HCT116 (cell line): ENCODE data around the gene DRD4. TPM values are rescaled to one million over a fixed set of nuclear protein-coding genes. Genes with fewer than 3 reads are reported as not detected.

Experiments used
- ATAC-seq: fragments of 200-7000 bp; cut with Tn5 transposase; 2 replicates; pipeline ENCODE4 v1.9.1; 2020; ENCODE audit warnings: mild to moderate bottlenecking, moderate library complexity
- BruUV-seq: library from RNA; stranded (reverse); fragments of 400-500 nt; replicated peaks from 2 replicates; lab custom pipeline; 2021; lab: Mats Ljungman, UMichigan
- CTCF ChIA-PET: fragments of 300-600 bp; sonication (Branson Sonifier 250); formaldehyde crosslinking; loops from one replicate; lab custom pipeline; 2021; ENCODE audit warnings: antibody characterized with exemption; lab: Charles Lee
- POLR2A ChIA-PET: fragments of 300-600, 350-600 bp; sonication (Branson Sonifier 250); formaldehyde crosslinking; loops from one replicate; lab custom pipeline; 2021; ENCODE audit warnings: antibody characterized with exemption; lab: Charles Lee
- RAD21 ChIA-PET, 2 experiments: fragments of 300-600 bp; sonication (Branson Sonifier 250); formaldehyde crosslinking; loops; one replicate each; lab custom pipeline; 2023; ENCODE audit warnings: low total read pairs in 2 of 2; ENCODE audit not compliant: uncharacterized antibody in 2 of 2, unreplicated experiment in 2 of 2, low non-redundant PET in 1 of 2; lab: Charles Lee
- DNase-seq: peaks from one replicate; pipeline ENCODE4 v3.0.0-alpha.2; 2010; ENCODE audit warnings: low read depth, low spot score
- H2AFZ ChIP-seq: fragments of 200-600 bp; shearing (Covaris generic), sonication (generic); 2 replicates; pipeline ENCODE4 v1.6.1; 2017; ENCODE audit warnings: low read depth, mixed run types, mixed read lengths, antibody characterized with exemption, low read length; ENCODE audit not compliant: poor library complexity, severe bottlenecking
- H3K27ac ChIP-seq: 2 replicates; pipeline ENCODE4 v1.5.1; 2012; ENCODE audit warnings: low read depth, low read length
- H3K27me3 ChIP-seq: fragments of 200-600 bp; sonication (generic); 2 replicates; pipeline ENCODE4 v1.6.1; 2016; ENCODE audit warnings: mixed run types, low read length, mixed read lengths; ENCODE audit not compliant: insufficient read depth
- H3K36me3 ChIP-seq, 2 experiments: fragments of 200-500 bp in 1 of 2; fragments of 200-600 bp in 1 of 2; sonication (Bioruptor generic) in 1 of 2; sonication (generic) in 1 of 2; 2 replicates each; pipeline versions ENCODE4 v1.5.1 to v1.6.1; 2014 to 2016; ENCODE audit warnings: low read length in 2 of 2, inconsistent platforms in 1 of 2, mixed read lengths in 1 of 2, mixed run types in 1 of 2; ENCODE audit not compliant: insufficient read depth in 2 of 2, control insufficient read depth in 1 of 2
- H3K4me1 ChIP-seq, 2 experiments: fragments of 200-600 bp in 1 of 2; sonication (generic) in 1 of 2; 2 replicates each; pipeline versions ENCODE4 v1.5.1 to v1.6.1; 2012 to 2017; ENCODE audit warnings: low read length in 2 of 2, inconsistent platforms in 1 of 2, mild to moderate bottlenecking in 1 of 2, mixed read lengths in 1 of 2, mixed run types in 1 of 2, moderate library complexity in 1 of 2; ENCODE audit not compliant: insufficient read depth in 2 of 2, control insufficient read depth in 1 of 2
- H3K4me2 ChIP-seq: fragments of 200-600 bp; sonication (generic); 2 replicates; pipeline ENCODE4 v1.6.1; 2017; ENCODE audit warnings: mixed run types, low read length, mixed read lengths
- H3K4me3 ChIP-seq, 2 experiments: fragments of 200-600 bp in 1 of 2; sonication (generic) in 1 of 2; replicated peaks in 1 of 2; 2 replicates each; pipeline ENCODE4 v1.5.1; 2011 to 2016; ENCODE audit warnings: low read length in 2 of 2, control low read depth in 1 of 2, low read depth in 1 of 2, mild to moderate bottlenecking in 1 of 2, mixed read lengths in 1 of 2, mixed run types in 1 of 2
- H3K79me2 ChIP-seq: fragments of 200-600 bp; sonication (generic); 2 replicates; pipeline ENCODE4 v1.6.1; 2017; ENCODE audit warnings: mild to moderate bottlenecking, mixed run types, low read length, moderate library complexity, mixed read lengths; ENCODE audit not compliant: insufficient read depth
- H3K9ac ChIP-seq: fragments of 200-600 bp; sonication (generic); 2 replicates; pipeline ENCODE4 v1.6.1; 2016; ENCODE audit warnings: low read length, mixed read lengths
- H3K9me2 ChIP-seq: fragments of 200-600 bp; sonication (generic), shearing (Covaris generic); 2 replicates; pipeline ENCODE4 v1.6.1; 2017; ENCODE audit warnings: mixed run types, mild to moderate bottlenecking, moderate library complexity; ENCODE audit not compliant: insufficient read depth
- H3K9me3 ChIP-seq, 2 experiments: fragments of 200-500 bp in 1 of 2; fragments of 200-600 bp in 1 of 2; sonication (Bioruptor generic) in 1 of 2; sonication (generic) in 1 of 2; 2 replicates each; pipeline ENCODE4 v1.6.1; 2014 to 2017; ENCODE audit warnings: low read length in 2 of 2, mixed read lengths in 2 of 2, inconsistent platforms in 1 of 2, low read depth in 1 of 2, mild to moderate bottlenecking in 1 of 2, mixed run types in 1 of 2, moderate library complexity in 1 of 2; ENCODE audit not compliant: control insufficient read depth in 1 of 2, insufficient read depth in 1 of 2
- H4K20me1 ChIP-seq: fragments of 200-600 bp; sonication (generic), shearing (Covaris generic); 2 replicates; pipeline ENCODE4 v1.6.1; 2017; ENCODE audit warnings: mixed run types, mild to moderate bottlenecking, moderate library complexity; ENCODE audit not compliant: insufficient read depth
- ATF3 ChIP-seq: IDR thresholded peaks from 2 replicates; pipeline ENCODE4 v1.6.1; 2012
- CBX3 ChIP-seq: IDR thresholded peaks from 2 replicates; pipeline ENCODE4 v1.6.1; 2012; ENCODE audit warnings: low read depth
- CEBPB ChIP-seq: IDR thresholded peaks from 2 replicates; pipeline ENCODE4 v1.6.1; 2012; ENCODE audit warnings: low read depth
- EGR1 ChIP-seq: IDR thresholded peaks from 2 replicates; pipeline ENCODE4 v1.6.1; 2012; ENCODE audit warnings: low read depth
- EZH2phosphoT487 ChIP-seq: fragments of 200-600 bp; IDR thresholded peaks from 2 replicates; pipeline ENCODE4 v1.6.1; 2018; ENCODE audit warnings: antibody characterized with exemption, borderline replicate concordance
- JUND ChIP-seq: IDR thresholded peaks from 2 replicates; pipeline ENCODE4 v1.6.1; 2012
- MAX ChIP-seq: IDR thresholded peaks from 2 replicates; pipeline ENCODE4 v1.6.1; 2012
- POLR2A ChIP-seq: IDR thresholded peaks from 2 replicates; pipeline ENCODE4 v1.7.0; 2011; ENCODE audit warnings: borderline replicate concordance; ENCODE audit not compliant: insufficient read depth, insufficient read length; ENCODE audit errors: extremely low read depth
- POLR2AphosphoS5 ChIP-seq: IDR thresholded peaks from 2 replicates; pipeline ENCODE4 v1.6.1; 2011; ENCODE audit warnings: mild to moderate bottlenecking, low read depth, low read length, moderate library complexity
- RAD21 ChIP-seq: IDR thresholded peaks from 2 replicates; pipeline ENCODE4 v1.6.1; 2012; ENCODE audit warnings: low read depth, mild to moderate bottlenecking
- REST ChIP-seq: IDR thresholded peaks from 2 replicates; pipeline ENCODE4 v1.6.1; 2012; ENCODE audit warnings: low read depth
- SIN3A ChIP-seq: IDR thresholded peaks from 2 replicates; pipeline ENCODE4 v1.6.1; 2012; ENCODE audit warnings: low read depth
- SP1 ChIP-seq: IDR thresholded peaks from 2 replicates; pipeline ENCODE4 v1.6.1; 2012; ENCODE audit warnings: low read depth
- TCF7L2 ChIP-seq: IDR thresholded peaks from 2 replicates; pipeline ENCODE4 v1.7.0; 2011; ENCODE audit warnings: borderline replicate concordance, inconsistent platforms; ENCODE audit not compliant: insufficient read depth, insufficient read length; ENCODE audit errors: extremely low read depth
- YY1 ChIP-seq: IDR thresholded peaks from 2 replicates; pipeline ENCODE4 v1.6.1; 2011; ENCODE audit warnings: low read length, low read depth, moderate library complexity, mild to moderate bottlenecking; ENCODE audit not compliant: insufficient replicate concordance; ENCODE audit errors: extremely low read depth
- ZBTB33 ChIP-seq: IDR thresholded peaks from 2 replicates; pipeline ENCODE4 v1.6.1; 2011; ENCODE audit warnings: mild to moderate bottlenecking, low read length, moderate library complexity; ENCODE audit not compliant: insufficient replicate concordance; ENCODE audit errors: extremely low read depth
- ZFX ChIP-seq: fragments of 450-650 bp; IDR thresholded peaks from 2 replicates; pipeline ENCODE4 v1.6.1; 2017
- ZNF274 ChIP-seq: fragments of 200-500 bp; sonication (Bioruptor generic); IDR thresholded peaks from 2 replicates; pipeline ENCODE4 v1.6.1; 2014; ENCODE audit warnings: mild to moderate bottlenecking, low read depth, low read length, inconsistent platforms
- intact Hi-C: fragments of 100-400 bp; cut with micrococcal nuclease; formaldehyde crosslinking; loops from 2 replicates; pipeline ENCODE4 v1.10.0; 2022
- total RNA-seq: library from RNA; stranded (reverse); gene quantifications from one replicate; pipeline ENCODE4 v1.2.1, GENCODE V29; 2021; ENCODE audit not compliant: unreplicated experiment

Gene DRD4
- total RNA-seq, 1 experiment from 2014 or later: 2.4 TPM

DNA sequence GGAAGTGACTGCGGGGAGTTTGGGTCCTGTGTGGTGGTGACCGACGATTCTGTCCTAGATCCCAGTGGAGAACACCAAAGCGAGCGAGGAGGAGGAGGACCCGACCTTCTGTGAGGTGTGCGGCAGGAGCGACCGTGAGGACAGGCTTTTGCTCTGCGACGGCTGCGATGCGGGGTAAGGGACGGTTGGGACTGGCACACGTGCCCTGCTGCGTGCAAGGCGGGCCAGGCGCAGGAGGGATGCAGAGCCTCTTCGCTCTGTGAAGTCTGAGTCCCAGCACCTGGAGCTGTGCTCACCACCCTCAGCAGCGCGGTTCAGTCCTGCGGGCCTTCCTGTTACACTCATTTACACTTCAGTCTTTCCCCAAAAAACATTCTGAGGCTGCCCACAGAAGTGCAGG is 44.6 kb upstream of the DRD4 start (continued):
- no peak for TF ChIP-seq RAD21

DNA sequence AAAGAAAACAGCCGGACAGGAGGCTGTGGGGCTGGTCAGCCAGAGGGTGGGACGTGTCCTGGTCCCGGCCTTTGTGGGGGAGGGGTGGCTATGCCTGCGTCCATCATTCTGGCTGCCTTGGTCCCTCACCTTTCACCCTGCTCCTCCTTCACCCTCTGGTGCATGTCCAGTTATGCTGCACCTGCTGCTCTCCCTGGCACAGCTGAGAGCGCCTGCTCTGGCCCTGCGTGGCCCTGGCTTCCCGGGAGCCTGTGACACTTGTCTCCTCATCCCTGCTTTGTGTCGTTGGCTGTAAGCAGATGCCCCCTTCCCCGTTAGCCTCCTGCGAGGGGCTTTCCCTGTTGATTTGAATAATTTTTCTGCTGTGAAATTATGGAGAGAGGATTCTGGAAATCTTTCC is 44.2 kb upstream of the DRD4 start:
- H3K9ac ChIP-seq: no peak overlapping the region
- RAD21 ChIA-PET: no interaction called here
- no peak overlapping the region for H3K4me3 ChIP-seq
- POLR2A ChIA-PET: no interaction called here
- H3K27ac ChIP-seq: no peak overlapping the region
- H2AFZ ChIP-seq: no peak overlapping the region
- H3K9me3 ChIP-seq: no peaks in the 10 kb centered on the region
- DNase-seq (no peak), ATAC-seq (no peak)
- intact Hi-C loops: no loop called here
- H3K4me1 ChIP-seq: peaks cover 0 to 8% of the 10 kb centered on the region in 2 experiments; a peak in 2 of 4 replicates
- H3K79me2 ChIP-seq: peaks cover 84% of the 10 kb centered on the region
- peaks cover 66 to 67% of the 10 kb centered on the region in 2 experiments for H3K36me3 ChIP-seq
- CTCF ChIA-PET: no interaction called here
- H4K20me1 ChIP-seq: no peaks in the 10 kb centered on the region
- no peaks in the 10 kb centered on the region for H3K9me2 ChIP-seq
- no peak for TF ChIP-seq ATF3
- TF ChIP-seq SP1: no peak
- TF ChIP-seq REST: no peak
- TF ChIP-seq YY1: no peak
- no peak for TF ChIP-seq ZBTB33
- TF ChIP-seq SIN3A: no peak
- no peak for TF ChIP-seq MAX
- no peak for TF ChIP-seq ZNF274
- TF ChIP-seq ZFX: no peak
- TF ChIP-seq POLR2AphosphoS5: no peak
- no peak for TF ChIP-seq RAD21
- no peak for TF ChIP-seq CEBPB
- TF ChIP-seq EZH2phosphoT487: no peak
- no peak for TF ChIP-seq EGR1
- TF ChIP-seq CBX3: no peak
- no peak for TF ChIP-seq JUND
- no peak for TF ChIP-seq TCF7L2
- TF ChIP-seq POLR2A: no peak
- H3K27me3 ChIP-seq: no peaks in the 10 kb centered on the region
- no peak overlapping the region for H3K4me2 ChIP-seq
- no TSS peak for BruUV-seq
